Anterior cingulate cortex (tissue), 58 donors: ENCODE measurements around the gene MATN1.

Experiments used
- DNase-seq, 58 donors: peaks; one replicate each; lab custom pipeline; 2025; lab: John Stamatoyannopoulos, UW

MATN1 gene

GRCh38 chr1:30672661-30673060 is 50.7 kb downstream of the MATN1 start:
- DNase-seq, result no peak

- no peak for DNase-seq
Observed at GRCh38 chr1:30670240-30671060, 52.9 kb downstream of the MATN1 start.

GRCh38 chr1:30668546-30669327 is 54.6 kb downstream of the MATN1 start:
- no peak for DNase-seq

GRCh38 chr1:30668024-30668423 is 55.4 kb downstream of the MATN1 start:
- DNase-seq, result no peak

- no peak for DNase-seq
Observed at GRCh38 chr1:30666756-30667273, 56.6 kb downstream of the MATN1 start.

- no peak for DNase-seq
Observed at GRCh38 chr1:30665216-30666010, 58.0 kb downstream of the MATN1 start.

- peak in 42 of 58 donors; percentile 6 to 73 (median 30) for DNase-seq
Observed at GRCh38 chr1:30664103-30664755, 59.2 kb downstream of the MATN1 start.

- DNase-seq, result no peak
Observed at GRCh38 chr1:30663596-30664091, 59.7 kb downstream of the MATN1 start.

- DNase-seq, result no peak
Observed at GRCh38 chr1:30662291-30662840, 61.0 kb downstream of the MATN1 start.

GRCh38 chr1:30661311-30661710 is 62.1 kb downstream of the MATN1 start:
- no peak for DNase-seq
